ENCODE measurements around the gene GBGT1.

- TF ChIP-seq, protein P1, sequence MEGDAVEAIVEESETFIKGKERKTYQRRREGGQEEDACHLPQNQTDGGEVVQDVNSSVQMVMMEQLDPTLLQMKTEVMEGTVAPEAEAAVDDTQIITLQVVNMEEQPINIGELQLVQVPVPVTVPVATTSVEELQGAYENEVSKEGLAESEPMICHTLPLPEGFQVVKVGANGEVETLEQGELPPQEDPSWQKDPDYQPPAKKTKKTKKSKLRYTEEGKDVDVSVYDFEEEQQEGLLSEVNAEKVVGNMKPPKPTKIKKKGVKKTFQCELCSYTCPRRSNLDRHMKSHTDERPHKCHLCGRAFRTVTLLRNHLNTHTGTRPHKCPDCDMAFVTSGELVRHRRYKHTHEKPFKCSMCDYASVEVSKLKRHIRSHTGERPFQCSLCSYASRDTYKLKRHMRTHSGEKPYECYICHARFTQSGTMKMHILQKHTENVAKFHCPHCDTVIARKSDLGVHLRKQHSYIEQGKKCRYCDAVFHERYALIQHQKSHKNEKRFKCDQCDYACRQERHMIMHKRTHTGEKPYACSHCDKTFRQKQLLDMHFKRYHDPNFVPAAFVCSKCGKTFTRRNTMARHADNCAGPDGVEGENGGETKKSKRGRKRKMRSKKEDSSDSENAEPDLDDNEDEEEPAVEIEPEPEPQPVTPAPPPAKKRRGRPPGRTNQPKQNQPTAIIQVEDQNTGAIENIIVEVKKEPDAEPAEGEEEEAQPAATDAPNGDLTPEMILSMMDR (IDR thresholded peaks at IDR 0.05; ENCODE audit: poor library complexity, severe bottlenecking) = no peak
- TF ChIP-seq RAD21 (conservative IDR thresholded peaks at IDR 0.05) (no peak), POLR2AphosphoS5 (IDR thresholded peaks at IDR 0.05) (no peak), TAF1 (IDR thresholded peaks at IDR 0.05; ENCODE audit: low read depth) (no peak), SMC3 (conservative IDR thresholded peaks at IDR 0.05; ENCODE audit: poor library complexity) (no peak), EZH2 (IDR thresholded peaks at IDR 0.05; ENCODE audit: borderline replicate concordance, insufficient read depth, low read length, poor library complexity, severe bottlenecking) (no peak), MXI1 (conservative IDR thresholded peaks at IDR 0.05; ENCODE audit: poor library complexity, severe bottlenecking) (no peak), EP300 (conservative IDR thresholded peaks at IDR 0.05; ENCODE audit: poor library complexity, severe bottlenecking) (no peak)
- TF ChIP-seq, protein P2, sequence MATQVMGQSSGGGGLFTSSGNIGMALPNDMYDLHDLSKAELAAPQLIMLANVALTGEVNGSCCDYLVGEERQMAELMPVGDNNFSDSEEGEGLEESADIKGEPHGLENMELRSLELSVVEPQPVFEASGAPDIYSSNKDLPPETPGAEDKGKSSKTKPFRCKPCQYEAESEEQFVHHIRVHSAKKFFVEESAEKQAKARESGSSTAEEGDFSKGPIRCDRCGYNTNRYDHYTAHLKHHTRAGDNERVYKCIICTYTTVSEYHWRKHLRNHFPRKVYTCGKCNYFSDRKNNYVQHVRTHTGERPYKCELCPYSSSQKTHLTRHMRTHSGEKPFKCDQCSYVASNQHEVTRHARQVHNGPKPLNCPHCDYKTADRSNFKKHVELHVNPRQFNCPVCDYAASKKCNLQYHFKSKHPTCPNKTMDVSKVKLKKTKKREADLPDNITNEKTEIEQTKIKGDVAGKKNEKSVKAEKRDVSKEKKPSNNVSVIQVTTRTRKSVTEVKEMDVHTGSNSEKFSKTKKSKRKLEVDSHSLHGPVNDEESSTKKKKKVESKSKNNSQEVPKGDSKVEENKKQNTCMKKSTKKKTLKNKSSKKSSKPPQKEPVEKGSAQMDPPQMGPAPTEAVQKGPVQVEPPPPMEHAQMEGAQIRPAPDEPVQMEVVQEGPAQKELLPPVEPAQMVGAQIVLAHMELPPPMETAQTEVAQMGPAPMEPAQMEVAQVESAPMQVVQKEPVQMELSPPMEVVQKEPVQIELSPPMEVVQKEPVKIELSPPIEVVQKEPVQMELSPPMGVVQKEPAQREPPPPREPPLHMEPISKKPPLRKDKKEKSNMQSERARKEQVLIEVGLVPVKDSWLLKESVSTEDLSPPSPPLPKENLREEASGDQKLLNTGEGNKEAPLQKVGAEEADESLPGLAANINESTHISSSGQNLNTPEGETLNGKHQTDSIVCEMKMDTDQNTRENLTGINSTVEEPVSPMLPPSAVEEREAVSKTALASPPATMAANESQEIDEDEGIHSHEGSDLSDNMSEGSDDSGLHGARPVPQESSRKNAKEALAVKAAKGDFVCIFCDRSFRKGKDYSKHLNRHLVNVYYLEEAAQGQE (IDR thresholded peaks at IDR 0.05; ENCODE audit: borderline replicate concordance) = no peak
Measured at GRCh38 chr9:133162861-133163503, 732 bp downstream of the GBGT1 start.
